ENCODE measurements around the gene FZD7.

FZD7 gene

GRCh38 chr2:202014759-202015211 is 18.9 kb upstream of the FZD7 start:
- no peak for DNase-seq

- no peak for DNase-seq
These were observed 18.2 kb upstream of the FZD7 start for GRCh38 chr2:202015471-202015870.

- DNase-seq, result no peak
These were observed 17.0 kb upstream of the FZD7 start for GRCh38 chr2:202016579-202017227.

DNA sequence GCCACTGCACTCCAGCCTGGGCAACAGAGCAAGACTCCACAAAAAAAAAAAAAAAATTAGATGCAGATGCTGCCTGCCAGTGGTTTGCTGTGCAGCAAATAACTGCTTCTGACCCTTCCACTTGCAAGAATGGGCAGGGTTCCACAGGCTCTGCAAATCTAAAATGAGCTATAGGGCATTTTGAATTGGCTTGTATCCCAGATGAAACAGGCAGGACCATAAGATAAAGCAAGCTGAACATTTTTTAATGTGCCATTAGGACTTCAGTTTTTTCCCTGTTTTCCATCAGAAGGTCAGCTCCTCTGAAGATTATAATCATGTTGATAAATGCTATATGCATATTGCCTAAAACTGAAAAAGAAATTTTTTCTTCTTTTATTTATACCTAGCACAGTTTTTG is 15.7 kb upstream of the FZD7 start:
- no peak for DNase-seq

GRCh38 chr2:202018950-202019349 is 14.7 kb upstream of the FZD7 start:
- DNase-seq, result no peak

- DNase-seq, result no peak
These were observed 13.8 kb upstream of the FZD7 start for GRCh38 chr2:202019689-202020450.

DNA sequence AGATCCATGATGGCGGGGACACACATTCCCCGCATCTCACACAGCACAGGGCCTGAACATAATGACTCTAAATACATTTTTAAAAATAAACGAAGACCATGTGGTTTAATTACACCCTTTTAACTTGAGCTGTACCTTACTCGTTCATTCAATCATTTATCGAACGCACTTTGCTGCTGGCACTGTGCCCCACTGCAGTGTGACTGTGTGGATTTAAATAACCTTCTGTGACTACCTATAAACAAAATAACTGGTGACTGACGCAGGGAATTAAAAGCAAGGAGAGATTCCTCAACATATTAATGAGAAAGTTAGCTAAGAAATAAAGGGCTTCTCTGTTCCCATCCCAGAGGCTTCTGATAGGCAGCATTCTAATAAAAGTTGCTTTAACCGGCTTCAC is 10.9 kb upstream of the FZD7 start:
- DNase-seq, result no peak

GRCh38 chr2:202023198-202023903 is 10.3 kb upstream of the FZD7 start:
- DNase-seq, result no peak

DNA sequence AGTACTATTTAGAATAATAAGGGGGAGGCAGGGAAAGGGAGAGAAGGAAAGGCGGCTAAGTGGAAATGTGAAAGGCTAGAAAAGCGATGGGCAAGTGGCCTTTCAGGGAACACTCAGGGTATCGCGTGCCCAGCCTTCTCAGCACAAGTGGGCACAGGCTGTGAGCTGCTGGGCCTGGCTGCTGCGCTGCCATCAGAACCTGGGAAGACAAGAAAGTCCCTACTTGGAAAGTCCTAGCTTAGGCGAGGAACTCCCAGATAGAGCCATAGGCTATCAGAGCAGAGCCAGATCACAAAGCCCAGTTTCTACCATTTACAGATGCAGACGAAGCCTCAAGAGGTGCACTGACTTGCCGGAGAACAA is 9.8 kb upstream of the FZD7 start:
- DNase-seq, result no peak

- DNase-seq, result no peak
These were observed 8.8 kb upstream of the FZD7 start for GRCh38 chr2:202024871-202025270.

DNA sequence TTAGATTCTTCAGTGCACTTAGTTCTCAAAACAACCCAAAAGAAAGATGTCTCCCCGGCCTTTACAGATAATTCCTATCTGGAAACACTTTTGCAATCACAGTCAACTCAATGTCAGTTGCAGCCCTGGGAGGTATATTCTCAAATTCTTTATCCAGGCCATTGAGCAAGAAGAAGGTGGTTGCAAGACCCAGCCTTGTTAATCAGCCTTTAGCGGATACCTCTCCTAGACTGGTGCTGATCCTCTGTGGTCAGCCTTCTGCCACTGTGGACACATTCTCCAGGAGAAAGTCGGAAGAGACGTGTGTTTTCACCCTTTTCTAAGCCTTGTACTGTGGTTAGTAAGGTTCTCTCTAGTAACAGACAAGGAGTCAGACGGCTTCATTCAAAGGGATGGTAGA is 7.8 kb upstream of the FZD7 start:
- DNase-seq, result no peak

- no peak for DNase-seq
These were observed 7.1 kb upstream of the FZD7 start for GRCh38 chr2:202026507-202026906.

DNA sequence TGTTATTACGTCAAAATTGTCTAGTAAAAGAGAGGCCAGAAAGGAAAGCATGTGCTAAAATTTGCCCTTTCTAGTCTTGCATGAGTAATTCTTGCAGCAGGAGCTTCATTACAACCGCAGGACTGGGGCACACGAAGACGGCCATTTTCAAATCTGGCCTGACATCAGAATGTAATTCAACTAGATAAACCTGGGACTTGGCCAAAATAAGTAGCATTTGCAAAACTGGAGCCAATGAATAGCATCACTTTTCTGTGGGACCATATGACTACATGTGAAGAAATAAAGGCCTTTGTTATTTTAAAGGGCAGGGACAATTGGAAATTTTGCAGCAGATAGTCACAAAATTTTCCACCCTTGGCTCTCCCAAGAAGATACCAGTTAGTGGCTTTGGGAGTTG is 3.0 kb upstream of the FZD7 start:
- no peak for DNase-seq

DNA sequence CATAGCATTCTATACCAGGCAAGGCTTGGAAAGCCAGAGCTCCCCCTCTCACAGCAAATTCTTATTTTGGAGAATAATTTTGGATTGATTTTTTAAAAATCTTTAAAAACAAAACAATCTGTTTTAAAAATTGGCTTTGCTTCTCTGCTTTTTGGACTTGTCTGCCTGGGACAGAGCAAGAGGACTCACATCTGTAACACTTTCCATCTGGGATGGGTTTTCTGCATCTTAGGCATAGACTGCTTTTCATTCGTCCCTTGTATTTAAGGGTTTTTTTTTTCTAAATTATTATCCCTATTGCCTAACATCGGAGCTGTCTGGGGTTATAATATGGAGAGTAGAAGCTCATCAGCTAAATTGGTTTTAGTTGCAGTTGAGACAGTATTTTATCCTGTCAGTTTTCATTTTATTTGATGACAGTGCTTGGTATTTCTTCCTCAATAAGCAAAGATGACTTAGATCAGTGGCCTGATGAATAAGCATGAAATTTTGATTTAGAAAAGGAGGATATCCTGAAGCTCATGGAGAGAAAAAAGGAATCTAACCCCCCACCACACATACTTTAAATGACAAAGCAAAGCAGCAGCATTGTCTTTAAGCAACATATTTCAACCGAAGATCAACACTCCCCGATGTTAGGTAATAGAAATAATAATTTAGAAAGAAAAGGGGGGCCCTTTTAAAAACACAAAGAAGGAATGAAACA is 2.3 kb upstream of the FZD7 start:
- no peak for DNase-seq

GRCh38 chr2:202032846-202033316 is 774 bp upstream of the FZD7 start:
- DNase-seq, result no peak

DNA sequence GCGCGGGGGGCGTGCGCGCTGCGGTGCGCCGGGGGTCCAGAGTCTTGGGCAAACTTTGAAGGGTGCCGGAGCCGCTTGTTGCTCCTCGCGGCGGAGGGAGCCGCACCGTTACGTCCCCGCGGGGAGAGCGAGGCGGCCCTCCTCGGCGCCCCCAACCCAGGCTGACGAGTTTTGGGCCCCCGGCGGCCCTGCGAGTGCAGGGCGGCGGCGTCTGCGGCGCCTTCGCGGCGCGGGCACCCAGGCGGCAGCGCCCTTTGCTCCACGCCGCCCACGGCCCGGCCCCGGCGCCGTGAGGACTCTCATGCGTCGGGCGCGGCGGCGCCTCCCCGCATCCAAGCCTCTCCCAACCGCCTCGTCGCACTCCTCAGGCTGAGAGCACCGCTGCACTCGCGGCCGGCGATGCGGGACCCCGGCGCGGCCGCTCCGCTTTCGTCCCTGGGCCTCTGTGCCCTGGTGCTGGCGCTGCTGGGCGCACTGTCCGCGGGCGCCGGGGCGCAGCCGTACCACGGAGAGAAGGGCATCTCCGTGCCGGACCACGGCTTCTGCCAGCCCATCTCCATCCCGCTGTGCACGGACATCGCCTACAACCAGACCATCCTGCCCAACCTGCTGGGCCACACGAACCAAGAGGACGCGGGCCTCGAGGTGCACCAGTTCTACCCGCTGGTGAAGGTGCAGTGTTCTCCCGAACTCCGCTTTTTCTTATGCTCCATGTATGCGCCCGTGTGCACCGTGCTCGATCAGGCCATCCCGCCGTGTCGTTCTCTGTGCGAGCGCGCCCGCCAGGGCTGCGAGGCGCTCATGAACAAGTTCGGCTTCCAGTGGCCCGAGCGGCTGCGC is 814 bp downstream of the FZD7 start:
- DNase-seq, result no peak

- peak; percentile 26 for DNase-seq
These were observed 1.7 kb downstream of the FZD7 start for GRCh38 chr2:202035089-202035940.

DNA sequence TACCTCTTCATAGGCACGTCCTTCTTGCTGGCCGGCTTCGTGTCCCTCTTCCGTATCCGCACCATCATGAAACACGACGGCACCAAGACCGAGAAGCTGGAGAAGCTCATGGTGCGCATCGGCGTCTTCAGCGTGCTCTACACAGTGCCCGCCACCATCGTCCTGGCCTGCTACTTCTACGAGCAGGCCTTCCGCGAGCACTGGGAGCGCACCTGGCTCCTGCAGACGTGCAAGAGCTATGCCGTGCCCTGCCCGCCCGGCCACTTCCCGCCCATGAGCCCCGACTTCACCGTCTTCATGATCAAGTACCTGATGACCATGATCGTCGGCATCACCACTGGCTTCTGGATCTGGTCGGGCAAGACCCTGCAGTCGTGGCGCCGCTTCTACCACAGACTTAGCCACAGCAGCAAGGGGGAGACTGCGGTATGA is 2.3 kb downstream of the FZD7 start:
- DNase-seq, result no peak

GRCh38 chr2:202036601-202037037 is 3.0 kb downstream of the FZD7 start:
- no peak for DNase-seq

DNA sequence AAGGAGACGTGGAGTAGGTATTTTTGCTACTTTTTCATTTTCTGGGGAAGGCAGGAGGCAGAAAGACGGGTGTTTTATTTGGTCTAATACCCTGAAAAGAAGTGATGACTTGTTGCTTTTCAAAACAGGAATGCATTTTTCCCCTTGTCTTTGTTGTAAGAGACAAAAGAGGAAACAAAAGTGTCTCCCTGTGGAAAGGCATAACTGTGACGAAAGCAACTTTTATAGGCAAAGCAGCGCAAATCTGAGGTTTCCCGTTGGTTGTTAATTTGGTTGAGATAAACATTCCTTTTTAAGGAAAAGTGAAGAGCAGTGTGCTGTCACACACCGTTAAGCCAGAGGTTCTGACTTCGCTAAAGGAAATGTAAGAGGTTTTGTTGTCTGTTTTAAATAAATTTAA is 3.4 kb downstream of the FZD7 start:
- no peak for DNase-seq
